HCT116 (cell line): ENCODE results near the gene CCDC69. TPM values are rescaled to one million over a fixed set of nuclear protein-coding genes. Genes with fewer than 3 reads are reported as not detected.

Experiments
- ATAC-seq: fragments of 200-7000 bp; cut with Tn5 transposase; 2 replicates; pipeline ENCODE4 v1.9.1; 2020; ENCODE audit warnings: mild to moderate bottlenecking, moderate library complexity
- BruUV-seq: library from RNA; stranded (reverse); fragments of 400-500 nt; replicated peaks from 2 replicates; lab custom pipeline; 2021; lab: Mats Ljungman, UMichigan
- CTCF ChIA-PET: fragments of 300-600 bp; sonication (Branson Sonifier 250); formaldehyde crosslinking; loops from one replicate; lab custom pipeline; 2021; ENCODE audit warnings: antibody characterized with exemption; lab: Charles Lee
- POLR2A ChIA-PET: fragments of 300-600, 350-600 bp; sonication (Branson Sonifier 250); formaldehyde crosslinking; loops from one replicate; lab custom pipeline; 2021; ENCODE audit warnings: antibody characterized with exemption; lab: Charles Lee
- RAD21 ChIA-PET, 2 experiments: fragments of 300-600 bp; sonication (Branson Sonifier 250); formaldehyde crosslinking; loops; one replicate each; lab custom pipeline; 2023; ENCODE audit warnings: low total read pairs in 2 of 2; ENCODE audit not compliant: uncharacterized antibody in 2 of 2, unreplicated experiment in 2 of 2, low non-redundant PET in 1 of 2; lab: Charles Lee
- DNase-seq: peaks from one replicate; pipeline ENCODE4 v3.0.0-alpha.2; 2010; ENCODE audit warnings: low read depth, low spot score
- H2AFZ ChIP-seq: fragments of 200-600 bp; shearing (Covaris generic), sonication (generic); 2 replicates; pipeline ENCODE4 v1.6.1; 2017; ENCODE audit warnings: low read depth, mixed run types, mixed read lengths, antibody characterized with exemption, low read length; ENCODE audit not compliant: poor library complexity, severe bottlenecking
- H3K27ac ChIP-seq: 2 replicates; pipeline ENCODE4 v1.5.1; 2012; ENCODE audit warnings: low read depth, low read length
- H3K27me3 ChIP-seq: fragments of 200-600 bp; sonication (generic); 2 replicates; pipeline ENCODE4 v1.6.1; 2016; ENCODE audit warnings: mixed run types, low read length, mixed read lengths; ENCODE audit not compliant: insufficient read depth
- H3K36me3 ChIP-seq, 2 experiments: fragments of 200-500 bp in 1 of 2; fragments of 200-600 bp in 1 of 2; sonication (Bioruptor generic) in 1 of 2; sonication (generic) in 1 of 2; 2 replicates each; pipeline versions ENCODE4 v1.5.1 to v1.6.1; 2014 to 2016; ENCODE audit warnings: low read length in 2 of 2, inconsistent platforms in 1 of 2, mixed read lengths in 1 of 2, mixed run types in 1 of 2; ENCODE audit not compliant: insufficient read depth in 2 of 2, control insufficient read depth in 1 of 2
- H3K4me1 ChIP-seq, 2 experiments: fragments of 200-600 bp in 1 of 2; sonication (generic) in 1 of 2; 2 replicates each; pipeline versions ENCODE4 v1.5.1 to v1.6.1; 2012 to 2017; ENCODE audit warnings: low read length in 2 of 2, inconsistent platforms in 1 of 2, mild to moderate bottlenecking in 1 of 2, mixed read lengths in 1 of 2, mixed run types in 1 of 2, moderate library complexity in 1 of 2; ENCODE audit not compliant: insufficient read depth in 2 of 2, control insufficient read depth in 1 of 2
- H3K4me2 ChIP-seq: fragments of 200-600 bp; sonication (generic); 2 replicates; pipeline ENCODE4 v1.6.1; 2017; ENCODE audit warnings: mixed run types, low read length, mixed read lengths
- H3K4me3 ChIP-seq, 2 experiments: fragments of 200-600 bp in 1 of 2; sonication (generic) in 1 of 2; replicated peaks in 1 of 2; 2 replicates each; pipeline ENCODE4 v1.5.1; 2011 to 2016; ENCODE audit warnings: low read length in 2 of 2, control low read depth in 1 of 2, low read depth in 1 of 2, mild to moderate bottlenecking in 1 of 2, mixed read lengths in 1 of 2, mixed run types in 1 of 2
- H3K79me2 ChIP-seq: fragments of 200-600 bp; sonication (generic); 2 replicates; pipeline ENCODE4 v1.6.1; 2017; ENCODE audit warnings: mild to moderate bottlenecking, mixed run types, low read length, moderate library complexity, mixed read lengths; ENCODE audit not compliant: insufficient read depth
- H3K9ac ChIP-seq: fragments of 200-600 bp; sonication (generic); 2 replicates; pipeline ENCODE4 v1.6.1; 2016; ENCODE audit warnings: low read length, mixed read lengths
- H3K9me2 ChIP-seq: fragments of 200-600 bp; sonication (generic), shearing (Covaris generic); 2 replicates; pipeline ENCODE4 v1.6.1; 2017; ENCODE audit warnings: mixed run types, mild to moderate bottlenecking, moderate library complexity; ENCODE audit not compliant: insufficient read depth
- H3K9me3 ChIP-seq, 2 experiments: fragments of 200-500 bp in 1 of 2; fragments of 200-600 bp in 1 of 2; sonication (Bioruptor generic) in 1 of 2; sonication (generic) in 1 of 2; 2 replicates each; pipeline ENCODE4 v1.6.1; 2014 to 2017; ENCODE audit warnings: low read length in 2 of 2, mixed read lengths in 2 of 2, inconsistent platforms in 1 of 2, low read depth in 1 of 2, mild to moderate bottlenecking in 1 of 2, mixed run types in 1 of 2, moderate library complexity in 1 of 2; ENCODE audit not compliant: control insufficient read depth in 1 of 2, insufficient read depth in 1 of 2
- H4K20me1 ChIP-seq: fragments of 200-600 bp; sonication (generic), shearing (Covaris generic); 2 replicates; pipeline ENCODE4 v1.6.1; 2017; ENCODE audit warnings: mixed run types, mild to moderate bottlenecking, moderate library complexity; ENCODE audit not compliant: insufficient read depth
- CBX3 ChIP-seq: IDR thresholded peaks from 2 replicates; pipeline ENCODE4 v1.6.1; 2012; ENCODE audit warnings: low read depth
- CEBPB ChIP-seq: IDR thresholded peaks from 2 replicates; pipeline ENCODE4 v1.6.1; 2012; ENCODE audit warnings: low read depth
- CTCF ChIP-seq, 3 experiments: fragments of 200-600 bp in 1 of 3; sonication (generic) in 1 of 3; IDR thresholded peaks in 2 of 3; conservative IDR thresholded peaks in 1 of 3; 2 replicates each; pipeline ENCODE4 v1.5.1; 2012 to 2017; ENCODE audit warnings: low read depth in 2 of 3, low read length in 2 of 3, antibody characterized with exemption in 1 of 3, borderline replicate concordance in 1 of 3, control low read depth in 1 of 3, mild to moderate bottlenecking in 1 of 3, mixed read lengths in 1 of 3, mixed run types in 1 of 3, moderate library complexity in 1 of 3; ENCODE audit not compliant: insufficient read depth in 1 of 3
- EGR1 ChIP-seq: IDR thresholded peaks from 2 replicates; pipeline ENCODE4 v1.6.1; 2012; ENCODE audit warnings: low read depth
- ELF1 ChIP-seq: IDR thresholded peaks from 2 replicates; pipeline ENCODE4 v1.6.1; 2012; ENCODE audit warnings: low read depth, borderline replicate concordance
- EZH2 ChIP-seq: fragments of 200-600 bp; sonication (generic); IDR thresholded peaks from 2 replicates; pipeline ENCODE4 v1.6.1; 2017; ENCODE audit warnings: antibody characterized with exemption, mixed run types
- EZH2phosphoT487 ChIP-seq: fragments of 200-600 bp; IDR thresholded peaks from 2 replicates; pipeline ENCODE4 v1.6.1; 2018; ENCODE audit warnings: antibody characterized with exemption, borderline replicate concordance
- FOSL1 ChIP-seq: IDR thresholded peaks from 2 replicates; pipeline ENCODE4 v1.6.1; 2012; ENCODE audit warnings: low read depth
- MAX ChIP-seq: IDR thresholded peaks from 2 replicates; pipeline ENCODE4 v1.6.1; 2012
- POLR2AphosphoS5 ChIP-seq: IDR thresholded peaks from 2 replicates; pipeline ENCODE4 v1.6.1; 2011; ENCODE audit warnings: mild to moderate bottlenecking, low read depth, low read length, moderate library complexity
- RAD21 ChIP-seq: IDR thresholded peaks from 2 replicates; pipeline ENCODE4 v1.6.1; 2012; ENCODE audit warnings: low read depth, mild to moderate bottlenecking
- SIN3A ChIP-seq: IDR thresholded peaks from 2 replicates; pipeline ENCODE4 v1.6.1; 2012; ENCODE audit warnings: low read depth
- SP1 ChIP-seq: IDR thresholded peaks from 2 replicates; pipeline ENCODE4 v1.6.1; 2012; ENCODE audit warnings: low read depth
- SRF ChIP-seq: IDR thresholded peaks from 2 replicates; pipeline ENCODE4 v1.6.1; 2012; ENCODE audit warnings: low read depth
- TCF7L2 ChIP-seq: IDR thresholded peaks from 2 replicates; pipeline ENCODE4 v1.7.0; 2011; ENCODE audit warnings: borderline replicate concordance, inconsistent platforms; ENCODE audit not compliant: insufficient read depth, insufficient read length; ENCODE audit errors: extremely low read depth
- ZFX ChIP-seq: fragments of 450-650 bp; IDR thresholded peaks from 2 replicates; pipeline ENCODE4 v1.6.1; 2017
- intact Hi-C: fragments of 100-400 bp; cut with micrococcal nuclease; formaldehyde crosslinking; loops from 2 replicates; pipeline ENCODE4 v1.10.0; 2022
- total RNA-seq: library from RNA; stranded (reverse); gene quantifications from one replicate; pipeline ENCODE4 v1.2.1, GENCODE V29; 2021; ENCODE audit not compliant: unreplicated experiment
- TF ChIP-seq, protein P1 (sequence below): IDR thresholded peaks from 2 replicates; pipeline ENCODE4 v1.6.1; 2012

Gene CCDC69
- total RNA-seq, 1 experiment from 2014 or later, result 4.3 TPM

DNA sequence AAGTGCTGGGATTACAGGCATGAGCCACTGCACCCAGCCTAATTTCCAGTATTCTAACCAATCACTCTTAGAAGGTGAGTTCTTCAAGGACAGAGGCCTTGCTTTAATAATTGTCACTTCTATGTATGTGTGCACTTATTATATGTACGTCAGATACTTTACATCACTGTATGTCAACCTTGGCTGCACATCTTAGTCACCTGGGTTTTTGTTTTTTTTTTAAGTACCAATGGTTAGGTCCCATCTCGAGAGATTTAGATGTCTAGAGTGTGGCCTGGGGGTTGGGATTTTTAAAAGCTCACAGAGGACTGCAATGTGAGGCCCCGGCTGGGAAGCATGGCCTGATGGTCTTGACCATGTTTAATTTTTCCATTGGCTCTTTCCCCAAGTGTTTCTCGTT lies 19.2 kb upstream of the CCDC69 start:
- ChIA-PET RAD21 (no interaction called here), POLR2A (interaction anchor here (2.6 kb wide), 1 partner anchor 9 kb away, joined by 8 read pairs; the partner anchor contains the start of gene GM2A), CTCF (no interaction called here)
- TF ChIP-seq RAD21 (no peak), CTCF (IDR thresholded peaks at IDR 0.05 in 2 of 3, conservative IDR thresholded peaks at IDR 0.05 in 1 of 3; ENCODE audit: borderline replicate concordance in 1 of 3, insufficient read depth in 1 of 3, low read depth in 2 of 3, low read length in 2 of 3) (no peak), ELF1 (no peak), SIN3A (no peak), ZFX (no peak), EZH2 (no peak), EGR1 (no peak), MAX (no peak), FOSL1 (no peak), EZH2phosphoT487 (no peak), SRF (no peak), CBX3 (no peak), CEBPB (no peak), POLR2AphosphoS5 (no peak), TCF7L2 (no peak), SP1 (no peak)
- TF ChIP-seq, protein P1, sequence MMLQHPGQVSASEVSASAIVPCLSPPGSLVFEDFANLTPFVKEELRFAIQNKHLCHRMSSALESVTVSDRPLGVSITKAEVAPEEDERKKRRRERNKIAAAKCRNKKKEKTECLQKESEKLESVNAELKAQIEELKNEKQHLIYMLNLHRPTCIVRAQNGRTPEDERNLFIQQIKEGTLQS, result no peak
- no peaks in the 10 kb centered on the region for H4K20me1 ChIP-seq
- no TSS peak for BruUV-seq
- H3K27me3 ChIP-seq, result no peaks in the 10 kb centered on the region
- H3K9me3 ChIP-seq, result no peaks in the 10 kb centered on the region
- no peak overlapping the region for H3K27ac ChIP-seq
- H3K4me2 ChIP-seq, result no peak overlapping the region
- no peak overlapping the region for H3K4me3 ChIP-seq
- ATAC-seq, result no peak
- H3K9me2 ChIP-seq, result no peaks in the 10 kb centered on the region
- no peaks in the 10 kb centered on the region for H3K79me2 ChIP-seq
- intact Hi-C loops, result no loop called here
- H3K4me1 ChIP-seq, result peaks cover 8 to 9% of the 10 kb centered on the region in 2 experiments; a peak in 2 of 4 replicates
- H3K9ac ChIP-seq, result no peak overlapping the region
- no peak overlapping the region for H2AFZ ChIP-seq
- no peak for DNase-seq
- H3K36me3 ChIP-seq, result no peaks in the 10 kb centered on the region
